Sigmoid colon (tissue), 7 donors: ENCODE measurements around the gene NID1. TPM values are rescaled to one million over a fixed set of nuclear protein-coding genes. Genes with fewer than 3 reads are reported as not detected.
"Not testable (repeated sequence)": the region's sequence is repeated elsewhere in the genome, so short reads cannot be mapped to it uniquely, and the experiment has no call there.

Experiments
- DNase-seq: peaks from one replicate; pipeline ENCODE4 v3.0.0-alpha.2; 2019
- H3K27ac ChIP-seq, 4 donors: fragments of 200-600 bp; sonication (generic); one replicate each; pipeline ENCODE4 v1.5.1; 2016 to 2019; ENCODE audit warnings: mild to moderate bottlenecking in 1 of 4
- H3K27me3 ChIP-seq, 3 donors: fragments of 200-600 bp; sonication (generic); one replicate each; pipeline ENCODE4 v1.5.1; 2019; ENCODE audit warnings: mild to moderate bottlenecking in 1 of 3
- H3K36me3 ChIP-seq, 4 donors: fragments of 200-600 bp; sonication (generic); one replicate each; pipeline ENCODE4 v1.5.1; 2016 to 2019
- H3K4me1 ChIP-seq, 4 donors: fragments of 200-600 bp; sonication (generic); one replicate each; pipeline ENCODE4 v1.5.1; 2017 to 2019
- H3K4me3 ChIP-seq, 4 donors: fragments of 200-600 bp; sonication (generic); one replicate each; pipeline ENCODE4 v1.5.1; 2017 to 2019; ENCODE audit warnings: mild to moderate bottlenecking in 2 of 4, moderate library complexity in 1 of 4
- H3K9me3 ChIP-seq, 4 donors: fragments of 200-600 bp in 3 of 4; sonication (generic) in 3 of 4; one replicate each; pipeline versions ENCODE4 v1.5.1 to v1.6.1; 2013 to 2019
- EP300 ChIP-seq, 4 donors: sonication (generic); formaldehyde crosslinking; IDR thresholded peaks; one replicate each; pipeline ENCODE4 v1.6.1; 2017; ENCODE audit warnings: antibody characterized with exemption in 4 of 4
- POLR2A ChIP-seq, 2 donors: fragments of 450-650 bp; IDR thresholded peaks; one replicate each; pipeline ENCODE4 v1.6.1; 2016; ENCODE audit warnings: antibody characterized with exemption in 2 of 2, mild to moderate bottlenecking in 2 of 2, moderate library complexity in 2 of 2
- POLR2AphosphoS5 ChIP-seq, 4 donors: sonication (generic); formaldehyde crosslinking; IDR thresholded peaks; one replicate each; pipeline ENCODE4 v1.6.1; 2017; ENCODE audit warnings: antibody characterized with exemption in 4 of 4
- WGBS, 2 donors: extraction: QIAGEN DNeasy Blood & Tissue Kit; methylation state at CpG; one replicate each; pipeline ENCODE4 v1.1.7; 2013; 5-methylcytosine and 5-hydroxymethylcytosine counted together
- intact Hi-C: fragments of 100-400 bp; cut with DNase I; formaldehyde crosslinking; loops from one replicate; pipeline ENCODE4 v1.15.1; 2023
- polyA plus RNA-seq, 3 donors: library from polyadenylated mRNA; stranded (reverse); fragments of 200-250 nt; gene quantifications; one replicate each; pipeline ENCODE4 v1.2.3, GENCODE V29; 2013
- small RNA-seq, 3 donors: library from RNA; depleted of rRNA; stranded (forward); fragments of <200 nt; gene quantifications; one replicate each; pipeline ENCODE3, GENCODE V24; 2016
- total RNA-seq, 4 donors: library from RNA; depleted of rRNA; stranded (reverse); fragments of >200 nt; gene quantifications; one replicate each; pipeline ENCODE4 v1.1.0, GENCODE V29; 2016
- TF ChIP-seq, protein P1 (sequence below), 4 experiments: fragments of 450-650 bp in 3 of 4; fragments of 200-600 bp in 1 of 4; IDR thresholded peaks; one replicate each; pipeline ENCODE4 v1.5.1; 2016 to 2019; ENCODE audit warnings: antibody characterized with exemption in 4 of 4, mild to moderate bottlenecking in 3 of 4, moderate library complexity in 2 of 4
- donor health status: healthy with polysubstance abuse.
- donor health status: Bipolar disorder and iron deficiency.
- donor health status: healthy.

NID1 gene
- total and polyA plus RNA-seq, 7 donors, result 3.9 to 242 (median 136) TPM

DNA sequence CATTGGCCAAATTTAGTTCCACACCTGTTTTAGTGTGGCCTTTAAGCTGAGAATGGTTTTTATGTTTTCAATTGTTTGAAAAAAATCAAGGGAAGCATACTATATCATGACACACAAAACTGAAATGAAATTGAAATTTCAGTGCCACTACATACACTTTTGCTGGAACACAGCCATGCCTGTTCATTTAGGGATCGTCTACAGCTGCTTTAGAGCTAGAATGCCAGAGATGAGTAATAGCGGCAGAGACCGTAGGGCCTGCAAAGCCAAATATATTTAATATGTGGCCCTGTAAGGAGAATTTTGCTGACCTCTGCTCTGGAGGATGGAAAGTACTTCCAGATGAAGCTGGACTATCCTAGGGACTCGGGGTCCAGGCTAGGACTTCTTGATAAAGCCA, 135.7 kb downstream of the NID1 start:
- H3K4me3 ChIP-seq, result no peak overlapping the region
- no peaks in the 10 kb centered on the region for H3K27me3 ChIP-seq
- H3K27ac ChIP-seq, result no peak overlapping the region
- H3K9me3 ChIP-seq, result no peaks in the 10 kb centered on the region
- DNase-seq, result no peak
- intact Hi-C loops, result no loop called here
- 84 to 85% methylated on average over 4 of the region's 4 CpGs for WGBS, 2 donors
- no peak for TF ChIP-seq EP300 (IDR thresholded peaks at IDR 0.05)
- TF ChIP-seq, protein P1, sequence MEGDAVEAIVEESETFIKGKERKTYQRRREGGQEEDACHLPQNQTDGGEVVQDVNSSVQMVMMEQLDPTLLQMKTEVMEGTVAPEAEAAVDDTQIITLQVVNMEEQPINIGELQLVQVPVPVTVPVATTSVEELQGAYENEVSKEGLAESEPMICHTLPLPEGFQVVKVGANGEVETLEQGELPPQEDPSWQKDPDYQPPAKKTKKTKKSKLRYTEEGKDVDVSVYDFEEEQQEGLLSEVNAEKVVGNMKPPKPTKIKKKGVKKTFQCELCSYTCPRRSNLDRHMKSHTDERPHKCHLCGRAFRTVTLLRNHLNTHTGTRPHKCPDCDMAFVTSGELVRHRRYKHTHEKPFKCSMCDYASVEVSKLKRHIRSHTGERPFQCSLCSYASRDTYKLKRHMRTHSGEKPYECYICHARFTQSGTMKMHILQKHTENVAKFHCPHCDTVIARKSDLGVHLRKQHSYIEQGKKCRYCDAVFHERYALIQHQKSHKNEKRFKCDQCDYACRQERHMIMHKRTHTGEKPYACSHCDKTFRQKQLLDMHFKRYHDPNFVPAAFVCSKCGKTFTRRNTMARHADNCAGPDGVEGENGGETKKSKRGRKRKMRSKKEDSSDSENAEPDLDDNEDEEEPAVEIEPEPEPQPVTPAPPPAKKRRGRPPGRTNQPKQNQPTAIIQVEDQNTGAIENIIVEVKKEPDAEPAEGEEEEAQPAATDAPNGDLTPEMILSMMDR (IDR thresholded peaks at IDR 0.05), result no peak
- no peak for TF ChIP-seq POLR2AphosphoS5 (IDR thresholded peaks at IDR 0.05)
- TF ChIP-seq POLR2A (IDR thresholded peaks at IDR 0.05), result no peak
- no peaks in the 10 kb centered on the region for H3K36me3 ChIP-seq
- peaks cover 0 to under 1% (median 0%) of the 10 kb centered on the region in 4 donors for H3K4me1 ChIP-seq

DNA sequence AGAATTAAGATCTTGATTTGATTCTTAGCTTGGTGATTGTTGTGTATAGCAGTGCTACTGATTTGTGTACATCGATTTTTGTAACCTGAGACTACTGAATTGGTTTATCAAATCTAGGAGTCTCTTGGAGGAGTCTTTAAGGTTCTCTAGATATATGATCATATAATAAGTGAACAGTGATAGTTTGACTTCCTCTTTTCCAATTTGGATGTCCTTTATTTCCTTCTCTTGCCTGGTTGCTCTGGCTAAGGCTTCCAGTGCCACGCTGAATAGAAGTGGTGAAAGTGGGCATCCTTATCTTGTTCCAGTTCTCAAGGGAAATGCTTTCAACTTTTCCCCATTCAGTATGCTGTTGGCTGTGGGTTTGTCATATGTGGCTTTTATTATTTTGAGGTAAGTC, 136.7 kb downstream of the NID1 start:
- no peak overlapping the region for H3K27ac ChIP-seq
- intact Hi-C loops, result no loop called here
- no peaks in the 10 kb centered on the region for H3K27me3 ChIP-seq
- TF ChIP-seq, protein P1 (IDR thresholded peaks at IDR 0.05), result no peak
- no peak for TF ChIP-seq POLR2AphosphoS5 (IDR thresholded peaks at IDR 0.05)
- TF ChIP-seq EP300 (IDR thresholded peaks at IDR 0.05), result no peak
- TF ChIP-seq POLR2A (IDR thresholded peaks at IDR 0.05), result no peak
- H3K4me3 ChIP-seq, result no peak overlapping the region
- WGBS, 2 donors, result 87 to 93% methylated on average over 2 of the region's 2 CpGs
- no peaks in the 10 kb centered on the region for H3K36me3 ChIP-seq
- peaks cover 0 to 11% (median 9%) of the 10 kb centered on the region in 4 donors for H3K4me1 ChIP-seq
- DNase-seq, result no peak
- H3K9me3 ChIP-seq, result no peaks in the 10 kb centered on the region

DNA sequence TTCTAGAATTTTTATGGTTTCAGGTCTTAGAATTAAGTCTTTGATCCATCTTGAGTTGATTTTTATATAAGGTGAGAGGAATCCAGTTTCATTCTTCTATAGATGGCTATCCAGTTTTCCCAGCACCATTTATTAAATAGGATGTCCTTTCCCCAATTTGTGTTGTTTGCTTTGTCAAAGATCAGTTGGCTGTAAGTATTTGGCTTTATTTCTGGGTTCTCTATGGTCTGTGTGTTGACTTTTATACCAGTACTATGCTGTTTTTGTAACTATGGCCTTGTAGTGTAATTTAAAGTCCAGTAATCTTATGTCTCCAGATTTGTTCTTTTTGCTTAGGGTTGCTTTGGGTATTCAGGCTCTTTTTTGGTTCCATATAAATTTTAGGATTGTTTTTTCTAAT, 137.3 kb downstream of the NID1 start:
- DNase-seq, intact Hi-C loops, H3K9me3 ChIP-seq, H3K27ac ChIP-seq, H3K27me3 ChIP-seq, H3K36me3 ChIP-seq, H3K4me3 ChIP-seq: not testable (repeated sequence)
- H3K4me1 ChIP-seq, result peaks cover 0 to 14% (median 10%) of the 10 kb centered on the region in 4 donors

Small RNAs within 50 kb of the gene (small RNA-seq; reads per million reads assigned to genes)
- gene RF00019, result 0 reads per million in 3 donors

Other genes with a start within 250 kb of the NID1 start
- 10 to 100 TPM; 21.9 to 53.2 (median 33.5) TPM for gene LYST, start 198.2 kb downstream of the NID1 start, total RNA-seq
- gene LYST, start 198.2 kb downstream of the NID1 start, polyA plus RNA-seq, result 10 to 100 TPM in 1 of 3 donors, 1 to 10 TPM in 2; 6.6 to 12.9 (median 8.3) TPM
- gene GPR137B, start 77.4 kb upstream of the NID1 start, total RNA-seq, result 10 to 100 TPM in 3 of 4 donors, 1 to 10 TPM in 1; 9.2 to 25.5 (median 19.0) TPM
- gene GPR137B, start 77.4 kb upstream of the NID1 start, polyA plus RNA-seq, result 10 to 100 TPM in 1 of 3 donors, 1 to 10 TPM in 2; 6.0 to 10.8 (median 8.8) TPM
- gene ERO1B, start 216.9 kb upstream of the NID1 start, total RNA-seq, result 10 to 100 TPM in 3 of 4 donors, 1 to 10 TPM in 1; 9.0 to 17.2 (median 13.7) TPM
- gene ERO1B, start 216.9 kb upstream of the NID1 start, polyA plus RNA-seq, result 1 to 10 TPM; 1.2 to 2.1 (median 1.4) TPM